IMR-90 (cell line): Measurements from ENCODE around the gene ELMO1. TPM values are rescaled to one million over a fixed set of nuclear protein-coding genes. Genes with fewer than 3 reads are reported as not detected.

ENCODE experiments used
- ATAC-seq: fragments of 200-7000 bp; cut with Tn5 transposase; 2 replicates; pipeline ENCODE4 v1.9.1; 2020; ENCODE audit warnings: low read depth, mild to moderate bottlenecking, moderate library complexity
- BruUV-seq: library from RNA; stranded (reverse); fragments of 400-500 nt; replicated peaks from 2 replicates; lab custom pipeline; 2021; lab: Mats Ljungman, UMichigan
- CTCF ChIA-PET: fragments of 300-600 bp; formaldehyde crosslinking; extraction: SDS; loops from one replicate; lab custom pipeline; 2021; ENCODE audit warnings: antibody characterized with exemption; lab: Yijun Ruan, JAX
- POLR2A ChIA-PET: fragments of 300-600 bp; sonication (Branson Sonifier 250); formaldehyde crosslinking; loops from one replicate; lab custom pipeline; 2022; ENCODE audit warnings: antibody characterized with exemption; ENCODE audit not compliant: unreplicated experiment; lab: Charles Lee
- DNase-seq: peaks from one replicate; pipeline ENCODE4 v3.0.0; 2013
- H2AFZ ChIP-seq: replicated peaks from 2 replicates; pipeline ENCODE3; 2013; ENCODE audit warnings: low read length, mild to moderate bottlenecking; ENCODE audit not compliant: poor library complexity
- H2AK5ac ChIP-seq: 2 replicates; pipeline ENCODE4 v1.6.1; 2013; ENCODE audit warnings: low read depth, low read length, inconsistent platforms
- H2AK9ac ChIP-seq: replicated peaks from 2 replicates; pipeline ENCODE3; 2013; ENCODE audit warnings: mild to moderate bottlenecking, low read depth, low read length, moderate library complexity; ENCODE audit not compliant: poor library complexity
- H2BK120ac ChIP-seq: 2 replicates; pipeline ENCODE4 v1.6.1; 2013; ENCODE audit warnings: low read depth, low read length, inconsistent platforms
- H2BK15ac ChIP-seq: 3 replicates; pipeline ENCODE4 v1.6.1; 2013; ENCODE audit warnings: low read depth, low read length, inconsistent platforms
- H2BK20ac ChIP-seq: 2 replicates; pipeline ENCODE4 v1.6.1; 2013; ENCODE audit warnings: low read depth, mild to moderate bottlenecking, inconsistent platforms, low read length, moderate library complexity
- H2BK5ac ChIP-seq: 2 replicates; pipeline ENCODE4 v1.6.1; 2013; ENCODE audit warnings: mild to moderate bottlenecking, low read depth, low read length, inconsistent platforms; ENCODE audit not compliant: poor library complexity, severe bottlenecking
- H3K14ac ChIP-seq: replicated peaks from 2 replicates; pipeline ENCODE4 v1.6.1; 2013; ENCODE audit warnings: low read depth, low read length, inconsistent platforms
- H3K18ac ChIP-seq: 2 replicates; pipeline ENCODE4 v1.6.1; 2013; ENCODE audit warnings: low read depth, low read length, control low read depth
- H3K23ac ChIP-seq: 2 replicates; pipeline ENCODE4 v1.6.1; 2013; ENCODE audit warnings: low read depth, low read length, inconsistent platforms
- H3K27ac ChIP-seq: 2 replicates; pipeline ENCODE4 v1.5.1; 2013; ENCODE audit warnings: mild to moderate bottlenecking, control low read depth, low read length; ENCODE audit not compliant: insufficient read depth
- H3K27me3 ChIP-seq: 2 replicates; pipeline ENCODE4 v1.6.1; 2013; ENCODE audit warnings: low read length; ENCODE audit not compliant: control insufficient read depth, insufficient read depth
- H3K36me3 ChIP-seq: 2 replicates; pipeline ENCODE4 v1.6.1; 2013; ENCODE audit warnings: low read length, mixed read lengths; ENCODE audit not compliant: control insufficient read depth, insufficient read depth
- H3K4ac ChIP-seq: 2 replicates; pipeline ENCODE4 v1.6.1; 2013; ENCODE audit warnings: low read depth, low read length, inconsistent platforms
- H3K4me1 ChIP-seq: 2 replicates; pipeline ENCODE4 v1.6.1; 2013; ENCODE audit warnings: low read length, mixed read lengths; ENCODE audit not compliant: control insufficient read depth, insufficient read depth
- H3K4me2 ChIP-seq: 2 replicates; pipeline ENCODE4 v1.6.1; 2013; ENCODE audit warnings: low read depth, mild to moderate bottlenecking, control low read depth, low read length, moderate library complexity
- H3K4me3 ChIP-seq: 2 replicates; pipeline ENCODE4 v1.5.1; 2013; ENCODE audit warnings: low read depth, mild to moderate bottlenecking, control low read depth, low read length, moderate library complexity; ENCODE audit not compliant: insufficient read depth
- H3K56ac ChIP-seq: 2 replicates; pipeline ENCODE4 v1.6.1; 2013; ENCODE audit warnings: low read length, inconsistent platforms; ENCODE audit not compliant: insufficient read depth; ENCODE audit errors: extremely low read depth
- H3K79me1 ChIP-seq, 2 experiments: 2 replicates each; pipeline ENCODE4 v1.6.1; 2013; ENCODE audit warnings: low read length in 2 of 2, inconsistent platforms in 1 of 2, low read depth in 1 of 2
- H3K9ac ChIP-seq: 2 replicates; pipeline ENCODE4 v1.6.1; 2013; ENCODE audit warnings: low read depth, low read length, control low read depth
- H3K9me1 ChIP-seq: 2 replicates; pipeline ENCODE4 v1.6.1; 2013; ENCODE audit warnings: low read length, inconsistent platforms; ENCODE audit not compliant: insufficient read depth
- H3K9me3 ChIP-seq: 2 replicates; pipeline ENCODE4 v1.6.1; 2013; ENCODE audit warnings: low read length; ENCODE audit not compliant: control insufficient read depth, insufficient read depth
- H4K20me1 ChIP-seq: 2 replicates; pipeline ENCODE4 v1.6.1; 2013; ENCODE audit warnings: low read length, inconsistent platforms; ENCODE audit not compliant: insufficient read depth
- H4K5ac ChIP-seq: 2 replicates; pipeline ENCODE4 v1.6.1; 2013; ENCODE audit warnings: mild to moderate bottlenecking, low read depth, low read length, control low read depth
- H4K8ac ChIP-seq, 2 experiments: 2 replicates each; pipeline ENCODE4 v1.6.1; 2013; ENCODE audit warnings: low read depth in 2 of 2, low read length in 2 of 2, control low read depth in 1 of 2, inconsistent platforms in 1 of 2
- H4K91ac ChIP-seq: 2 replicates; pipeline ENCODE4 v1.6.1; 2013; ENCODE audit warnings: low read depth, low read length, inconsistent platforms; ENCODE audit not compliant: insufficient read depth
- BHLHE40 ChIP-seq: fragments of 150-350 bp; IDR thresholded peaks from 2 replicates; pipeline ENCODE4 v1.6.1; 2016; ENCODE audit warnings: mild to moderate bottlenecking, low read depth, low read length
- CEBPB ChIP-seq: IDR thresholded peaks from 2 replicates; pipeline ENCODE4 v1.6.1; 2012; ENCODE audit warnings: low read depth, low read length, improper control_type of control experiment
- CHD1 ChIP-seq: IDR thresholded peaks from 2 replicates; pipeline ENCODE4 v1.6.1; 2012; ENCODE audit warnings: low read depth, low read length, improper control_type of control experiment
- FOS ChIP-seq: fragments of 150-350 bp; IDR thresholded peaks from 2 replicates; pipeline ENCODE4 v1.6.1; 2016; ENCODE audit warnings: low read depth, low read length
- MAFK ChIP-seq: IDR thresholded peaks from 2 replicates; pipeline ENCODE4 v1.6.1; 2012; ENCODE audit warnings: low read depth, low read length, improper control_type of control experiment
- MAZ ChIP-seq: IDR thresholded peaks from 2 replicates; pipeline ENCODE4 v1.6.1; 2012; ENCODE audit warnings: low read depth, mild to moderate bottlenecking, low read length, improper control_type of control experiment, moderate library complexity, borderline replicate concordance
- MXI1 ChIP-seq: IDR thresholded peaks from 2 replicates; pipeline ENCODE4 v1.6.1; 2012; ENCODE audit warnings: low read depth, mild to moderate bottlenecking, low read length, moderate library complexity, borderline replicate concordance
- NFE2L2 ChIP-seq: fragments of 150-350 bp; IDR thresholded peaks from 2 replicates; pipeline ENCODE4 v1.6.1; 2016; ENCODE audit warnings: low read depth, mild to moderate bottlenecking, low read length
- POLR2A ChIP-seq: IDR thresholded peaks from 2 replicates; pipeline ENCODE4 v1.6.1; 2012; ENCODE audit warnings: mild to moderate bottlenecking, low read depth, low read length
- RAD21 ChIP-seq: IDR thresholded peaks from 2 replicates; pipeline ENCODE4 v1.6.1; 2012; ENCODE audit warnings: low read length, improper control_type of control experiment
- RCOR1 ChIP-seq: IDR thresholded peaks from 2 replicates; pipeline ENCODE4 v1.6.1; 2012; ENCODE audit warnings: mild to moderate bottlenecking, low read length, improper control_type of control experiment; ENCODE audit not compliant: insufficient replicate concordance
- RFX5 ChIP-seq: IDR thresholded peaks from 2 replicates; pipeline ENCODE4 v1.8.0; 2012; ENCODE audit warnings: low read depth, mild to moderate bottlenecking, low read length, moderate library complexity
- SMC3 ChIP-seq: fragments of 150-350 bp; IDR thresholded peaks from 2 replicates; pipeline ENCODE4 v1.6.1; 2016; ENCODE audit warnings: low read depth, mild to moderate bottlenecking, antibody characterized with exemption, low read length, moderate library complexity
- WGBS, 2 experiments: methylation state at CpG; one replicate each; pipeline versions ENCODE4 v1.1.5 to v1.1.7; 2013; ENCODE audit warnings: missing lambda C conversion rate in 2 of 2; ENCODE audit not compliant: insufficient read length in 1 of 2; ENCODE audit errors: extremely low coverage in 2 of 2; 5-methylcytosine and 5-hydroxymethylcytosine counted together
- dilution Hi-C: fragments of 300-500 bp; cut with HindIII; formaldehyde crosslinking; loops from one replicate; pipeline ENCODE4 v1.14.3; 2018; ENCODE audit warnings: low sequenced_read_pairs; ENCODE audit not compliant: unreplicated experiment
- in situ Hi-C: fragments of 300-500 bp; cut with MboI; formaldehyde crosslinking; loops from 3 replicates; pipeline ENCODE4 v1.14.3; 2019; ENCODE audit warnings: low sequenced_read_pairs, inconsistent platforms, mixed read lengths
- intact Hi-C: fragments of 100-400 bp; cut with micrococcal nuclease; formaldehyde crosslinking; loops from 2 replicates; pipeline ENCODE4 v1.10.0; 2022
- polyA plus RNA-seq, 3 experiments: library from polyadenylated mRNA; depleted of rRNA; stranded (reverse); fragments of >200 nt; gene quantifications; 2 replicates each; pipeline ENCODE4 v1.2.3, GENCODE V29; 2012; ENCODE audit warnings: low replicate concordance in 1 of 3
- total RNA-seq: library from RNA; depleted of rRNA; stranded (reverse); fragments of >200 nt; gene quantifications from 2 replicates; pipeline ENCODE4 v1.2.3, GENCODE V29; 2012
- TF ChIP-seq, protein P1 (sequence below): fragments of 150-350 bp; IDR thresholded peaks from 2 replicates; pipeline ENCODE4 v1.6.1; 2016; ENCODE audit warnings: low read depth, mild to moderate bottlenecking, low read length, moderate library complexity, borderline replicate concordance
- TF ChIP-seq, protein P2 (sequence below): fragments of 150-350 bp; IDR thresholded peaks from 2 replicates; pipeline ENCODE4 v1.6.1; 2017; ENCODE audit warnings: mild to moderate bottlenecking, antibody characterized with exemption, low read length, low read depth
- TF ChIP-seq, protein P3 (sequence below): conservative IDR thresholded peaks from 2 replicates; pipeline ENCODE4 v1.5.1; 2012; ENCODE audit warnings: mild to moderate bottlenecking, low read depth, low read length, improper control_type of control experiment

The ELMO1 gene
- total and polyA plus RNA-seq, 2 of the 4 experiments (the other 2 are of a cell fraction), result 0.03 TPM; not detected in 1

DNA sequence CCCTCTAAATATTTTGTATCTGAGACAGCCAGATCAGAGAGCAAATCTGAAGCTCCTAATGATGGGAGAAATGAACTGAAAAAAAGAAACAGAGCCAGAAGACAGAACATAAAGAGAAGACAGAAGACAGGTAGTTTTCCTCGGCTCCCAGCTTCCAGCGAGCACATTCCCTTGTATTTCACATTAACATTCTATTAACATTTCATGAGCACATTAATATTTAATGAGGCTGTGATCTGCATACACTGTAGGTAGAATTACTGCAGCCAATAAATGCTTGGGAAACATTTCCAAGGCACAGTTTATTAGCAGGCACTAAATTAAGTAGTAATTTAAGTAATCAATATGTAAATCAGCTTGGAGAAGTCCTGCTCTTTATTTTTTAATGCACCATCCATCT lies 349.9 kb downstream of the ELMO1 start:
- dilution Hi-C loops (no loop called here), in situ Hi-C loops (no loop called here), intact Hi-C loops (no loop called here)
- Histone ChIP-seq H3K4me2 (no peak overlapping the region), H4K20me1 (no peaks in the 10 kb centered on the region), H3K27ac (no peak overlapping the region), H2AFZ (no peak overlapping the region), H3K9ac (no peak overlapping the region), H2AK5ac (no peak overlapping the region), H2BK20ac (no peak overlapping the region), H3K9me3 (no peaks in the 10 kb centered on the region), H3K27me3 (no peaks in the 10 kb centered on the region), H2BK120ac (no peak overlapping the region), H3K18ac (no peak overlapping the region), H4K8ac (no peak overlapping the region), H3K4ac (no peak overlapping the region), H3K36me3 (no peaks in the 10 kb centered on the region), H4K91ac (no peak overlapping the region), H3K14ac (no peak overlapping the region), H3K79me1 (no peaks in the 10 kb centered on the region), H3K23ac (no peak overlapping the region), H2AK9ac (no peak overlapping the region), H3K4me3 (no peak overlapping the region), H3K56ac (no peak overlapping the region), H3K4me1 (no peaks in the 10 kb centered on the region), H2BK5ac (no peak overlapping the region), H4K5ac (no peak overlapping the region), H3K9me1 (no peaks in the 10 kb centered on the region), H2BK15ac (no peak overlapping the region)
- TF ChIP-seq CEBPB, result no peak
- no peak for TF ChIP-seq RAD21
- TF ChIP-seq MAFK, result no peak
- TF ChIP-seq SMC3, result no peak
- no peak for TF ChIP-seq NFE2L2
- TF ChIP-seq, protein P1, sequence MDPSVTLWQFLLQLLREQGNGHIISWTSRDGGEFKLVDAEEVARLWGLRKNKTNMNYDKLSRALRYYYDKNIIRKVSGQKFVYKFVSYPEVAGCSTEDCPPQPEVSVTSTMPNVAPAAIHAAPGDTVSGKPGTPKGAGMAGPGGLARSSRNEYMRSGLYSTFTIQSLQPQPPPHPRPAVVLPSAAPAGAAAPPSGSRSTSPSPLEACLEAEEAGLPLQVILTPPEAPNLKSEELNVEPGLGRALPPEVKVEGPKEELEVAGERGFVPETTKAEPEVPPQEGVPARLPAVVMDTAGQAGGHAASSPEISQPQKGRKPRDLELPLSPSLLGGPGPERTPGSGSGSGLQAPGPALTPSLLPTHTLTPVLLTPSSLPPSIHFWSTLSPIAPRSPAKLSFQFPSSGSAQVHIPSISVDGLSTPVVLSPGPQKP, result no peak
- no peak for TF ChIP-seq BHLHE40
- no peak for TF ChIP-seq CHD1
- TF ChIP-seq, protein P2, sequence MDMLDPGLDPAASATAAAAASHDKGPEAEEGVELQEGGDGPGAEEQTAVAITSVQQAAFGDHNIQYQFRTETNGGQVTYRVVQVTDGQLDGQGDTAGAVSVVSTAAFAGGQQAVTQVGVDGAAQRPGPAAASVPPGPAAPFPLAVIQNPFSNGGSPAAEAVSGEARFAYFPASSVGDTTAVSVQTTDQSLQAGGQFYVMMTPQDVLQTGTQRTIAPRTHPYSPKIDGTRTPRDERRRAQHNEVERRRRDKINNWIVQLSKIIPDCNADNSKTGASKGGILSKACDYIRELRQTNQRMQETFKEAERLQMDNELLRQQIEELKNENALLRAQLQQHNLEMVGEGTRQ, result no peak
- TF ChIP-seq MXI1, result no peak
- no peak for TF ChIP-seq POLR2A
- no peak for TF ChIP-seq MAZ
- no peak for TF ChIP-seq RFX5
- TF ChIP-seq FOS, result no peak
- no peak for TF ChIP-seq RCOR1
- TF ChIP-seq, protein P3, sequence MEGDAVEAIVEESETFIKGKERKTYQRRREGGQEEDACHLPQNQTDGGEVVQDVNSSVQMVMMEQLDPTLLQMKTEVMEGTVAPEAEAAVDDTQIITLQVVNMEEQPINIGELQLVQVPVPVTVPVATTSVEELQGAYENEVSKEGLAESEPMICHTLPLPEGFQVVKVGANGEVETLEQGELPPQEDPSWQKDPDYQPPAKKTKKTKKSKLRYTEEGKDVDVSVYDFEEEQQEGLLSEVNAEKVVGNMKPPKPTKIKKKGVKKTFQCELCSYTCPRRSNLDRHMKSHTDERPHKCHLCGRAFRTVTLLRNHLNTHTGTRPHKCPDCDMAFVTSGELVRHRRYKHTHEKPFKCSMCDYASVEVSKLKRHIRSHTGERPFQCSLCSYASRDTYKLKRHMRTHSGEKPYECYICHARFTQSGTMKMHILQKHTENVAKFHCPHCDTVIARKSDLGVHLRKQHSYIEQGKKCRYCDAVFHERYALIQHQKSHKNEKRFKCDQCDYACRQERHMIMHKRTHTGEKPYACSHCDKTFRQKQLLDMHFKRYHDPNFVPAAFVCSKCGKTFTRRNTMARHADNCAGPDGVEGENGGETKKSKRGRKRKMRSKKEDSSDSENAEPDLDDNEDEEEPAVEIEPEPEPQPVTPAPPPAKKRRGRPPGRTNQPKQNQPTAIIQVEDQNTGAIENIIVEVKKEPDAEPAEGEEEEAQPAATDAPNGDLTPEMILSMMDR, result no peak
- no peak for DNase-seq
- BruUV-seq, result no TSS peak
- WGBS, 2 experiments, result no CpG with 5 or more reads among the region's 2 CpGs
- POLR2A ChIA-PET, result no interaction called here
- ATAC-seq, result no peak
- CTCF ChIA-PET, result interaction anchor here (0.9 to 1.2 kb wide), 2 partner anchors 83 to 100 kb away, joined by 3 to 5 read pairs; no protein-coding TSS in a partner anchor
